Activated naive CD4-positive, alpha-beta T cell (primary cell): ENCODE measurements around the gene HDAC8.

Source experiments
- DNase-seq, 4 experiments: peaks; one replicate each; lab custom pipeline; 2025; lab: John Stamatoyannopoulos, UW

Gene HDAC8

GRCh38 chrX:72294497-72294896, 278.1 kb downstream of the HDAC8 start:
- DNase-seq: no peak

GRCh38 chrX:72282302-72282701, 290.3 kb downstream of the HDAC8 start:
- DNase-seq: no peak

DNA sequence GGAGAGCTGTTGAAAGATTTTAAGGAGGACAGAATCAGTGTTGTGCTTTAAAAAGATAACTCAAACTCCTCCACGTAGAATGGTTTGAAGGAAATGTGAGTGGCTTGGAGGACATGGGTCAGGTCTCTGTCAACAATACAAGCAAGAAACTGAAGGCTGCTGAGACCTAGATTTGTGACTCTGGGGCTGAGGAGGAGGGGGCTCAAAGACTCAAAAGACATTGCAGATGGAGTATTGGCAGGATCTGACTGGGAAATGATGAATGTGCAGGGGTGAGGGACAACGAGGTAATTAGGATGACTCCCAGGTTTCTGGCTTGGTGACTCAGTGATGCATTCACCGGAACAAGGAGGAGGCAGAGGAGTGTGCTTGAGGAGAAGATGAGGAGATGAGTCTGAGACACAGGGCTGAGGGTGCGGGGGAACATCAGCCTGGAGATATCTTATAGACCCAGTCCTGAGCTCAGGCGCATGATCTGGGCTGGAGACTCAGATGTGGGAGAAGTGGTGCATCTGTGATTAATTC, 292.3 kb downstream of the HDAC8 start:
- no peak for DNase-seq
